ENCODE results near the gene TNFRSF25. TPM values are rescaled to one million over a fixed set of nuclear protein-coding genes. Genes with fewer than 3 reads are reported as not detected.
A peak's percentile ranks its signal among the peaks of the same experiment; 100 is the strongest.
"Not testable (repeated sequence)": the region's sequence is repeated elsewhere in the genome, so short reads cannot be mapped to it uniquely, and the experiment has no call there.

TNFRSF25 gene
- total RNA-seq, 2 donors from 2014 or later, result 33.1 to 87.1 TPM

DNA sequence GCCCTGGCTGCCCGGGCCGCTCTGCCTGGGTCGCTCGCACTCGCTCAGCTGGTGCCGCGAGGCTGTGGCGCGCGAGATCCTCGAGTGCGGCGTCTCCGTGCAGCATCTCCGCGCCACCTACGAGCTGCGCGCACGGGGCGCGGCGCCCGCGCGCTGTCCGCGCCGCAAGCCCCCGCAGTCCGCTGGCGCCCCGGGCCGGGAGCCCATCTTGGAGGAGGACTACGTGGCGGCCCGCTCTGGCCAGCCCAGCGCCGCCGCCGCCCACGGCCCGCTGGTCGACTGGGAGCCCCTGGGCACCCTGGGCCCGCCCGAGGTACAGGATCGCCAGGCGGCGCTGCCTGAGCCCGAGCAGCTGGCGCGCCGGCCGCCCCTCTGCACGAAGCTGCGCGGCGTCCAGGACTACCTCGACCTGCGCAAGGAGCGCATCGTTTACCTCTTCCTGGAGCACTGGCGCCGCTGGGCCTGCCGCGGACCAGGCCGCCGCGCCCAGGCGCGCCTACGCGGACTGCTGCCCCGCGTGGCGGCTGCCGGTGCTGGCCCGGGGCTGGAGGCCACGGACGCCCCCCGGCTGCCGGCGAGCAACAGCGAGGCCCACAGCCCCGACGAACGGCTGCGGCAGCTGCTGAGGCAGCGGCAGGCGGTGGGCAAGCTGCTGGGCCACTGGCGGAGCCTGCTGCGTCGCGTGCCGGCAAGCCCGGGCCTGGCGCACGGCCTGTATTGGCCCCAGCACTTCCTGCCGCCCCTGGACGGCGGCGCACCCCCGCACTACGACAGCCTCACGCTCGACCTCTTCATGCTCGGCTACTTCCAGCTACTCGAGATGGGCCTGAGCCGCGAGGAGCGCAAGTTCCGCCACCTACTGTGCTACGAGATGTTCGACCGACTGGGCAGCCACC lies 10.9 kb downstream of the TNFRSF25 start:
- H3K27me3 ChIP-seq, result peaks cover 5% of the 10 kb centered on the region
- no peak overlapping the region for H3K4me3 ChIP-seq
- DNase-seq, result no peak

DNA sequence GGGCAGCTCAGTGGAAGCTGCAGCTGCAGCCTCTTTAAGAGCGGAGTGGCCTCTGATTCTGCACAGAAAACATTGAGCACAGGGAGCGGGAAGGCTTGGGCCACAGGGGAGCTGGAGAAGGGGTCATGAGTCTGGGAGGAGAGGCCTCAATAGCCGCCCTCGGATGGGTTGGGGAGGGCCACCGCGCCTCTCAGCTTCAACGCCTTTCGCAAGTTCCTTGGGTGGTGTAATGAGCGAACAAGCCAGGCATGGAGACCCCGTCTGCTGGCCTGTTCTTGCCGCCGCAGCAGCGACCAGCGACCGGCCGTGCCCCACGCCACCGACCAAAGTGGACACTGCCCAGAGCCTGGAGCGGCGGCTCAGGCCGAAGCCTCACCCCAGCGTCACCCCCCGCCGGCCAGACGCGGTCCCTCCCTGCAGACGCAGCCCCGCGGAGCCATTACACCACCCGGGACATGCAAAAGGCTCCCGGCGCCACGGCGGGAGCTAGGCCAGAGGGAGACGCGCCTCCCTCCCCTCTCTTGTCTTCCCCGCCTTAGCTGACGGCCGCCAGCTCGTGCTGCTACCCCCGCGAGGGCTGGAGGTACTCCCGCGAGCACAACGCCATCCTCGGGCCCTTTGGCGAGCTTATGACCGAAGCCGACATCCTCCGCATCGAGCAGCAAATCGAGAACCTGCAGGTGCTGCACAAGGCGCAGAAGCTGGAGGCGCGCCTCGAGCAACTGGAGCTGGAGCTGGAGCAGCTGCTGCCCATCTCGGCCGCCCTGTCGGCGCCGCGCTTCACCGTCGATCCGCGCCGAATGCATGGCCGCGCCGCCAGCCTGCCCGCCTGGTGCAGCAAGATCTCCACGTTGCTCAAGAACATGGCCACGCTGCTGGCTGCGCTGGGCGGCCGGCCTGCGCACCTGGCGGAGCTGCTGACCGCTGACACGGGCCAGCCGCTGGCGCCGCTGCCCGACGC lies 11.8 kb downstream of the TNFRSF25 start:
- H3K9ac ChIP-seq (ENCODE audit: low read depth in 2 of 2, low read length in 2 of 2); H3K4me1 ChIP-seq; H3K27ac ChIP-seq; intact Hi-C loops (cut with DNase I); H3K36me3 ChIP-seq; H3K9me3 ChIP-seq; DNase-seq; H3K4me3 ChIP-seq; H3K27me3 ChIP-seq: not testable (repeated sequence)

More for the DNA sequence above, 10.9 kb downstream of the TNFRSF25 start:
- no peaks in the 10 kb centered on the region for H3K36me3 ChIP-seq
- H3K9ac ChIP-seq (ENCODE audit: low read depth in 2 of 2, low read length in 2 of 2), result no peak overlapping the region
- intact Hi-C loops (cut with DNase I), result no loop called here
- H3K9me3 ChIP-seq, result no peaks in the 10 kb centered on the region
- H3K27ac ChIP-seq, result no peak overlapping the region
- H3K4me1 ChIP-seq, result peaks cover under 1% of the 10 kb centered on the region
- TF ChIP-seq, protein P1, sequence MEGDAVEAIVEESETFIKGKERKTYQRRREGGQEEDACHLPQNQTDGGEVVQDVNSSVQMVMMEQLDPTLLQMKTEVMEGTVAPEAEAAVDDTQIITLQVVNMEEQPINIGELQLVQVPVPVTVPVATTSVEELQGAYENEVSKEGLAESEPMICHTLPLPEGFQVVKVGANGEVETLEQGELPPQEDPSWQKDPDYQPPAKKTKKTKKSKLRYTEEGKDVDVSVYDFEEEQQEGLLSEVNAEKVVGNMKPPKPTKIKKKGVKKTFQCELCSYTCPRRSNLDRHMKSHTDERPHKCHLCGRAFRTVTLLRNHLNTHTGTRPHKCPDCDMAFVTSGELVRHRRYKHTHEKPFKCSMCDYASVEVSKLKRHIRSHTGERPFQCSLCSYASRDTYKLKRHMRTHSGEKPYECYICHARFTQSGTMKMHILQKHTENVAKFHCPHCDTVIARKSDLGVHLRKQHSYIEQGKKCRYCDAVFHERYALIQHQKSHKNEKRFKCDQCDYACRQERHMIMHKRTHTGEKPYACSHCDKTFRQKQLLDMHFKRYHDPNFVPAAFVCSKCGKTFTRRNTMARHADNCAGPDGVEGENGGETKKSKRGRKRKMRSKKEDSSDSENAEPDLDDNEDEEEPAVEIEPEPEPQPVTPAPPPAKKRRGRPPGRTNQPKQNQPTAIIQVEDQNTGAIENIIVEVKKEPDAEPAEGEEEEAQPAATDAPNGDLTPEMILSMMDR (IDR thresholded peaks at IDR 0.05), result no peak

- intact Hi-C loops (cut with DNase I), result no loop called here
Measured at GRCh38 chr1:6450943-6451373, 15.0 kb downstream of the TNFRSF25 start.

GRCh38 chr1:6450486-6450885 lies 15.5 kb downstream of the TNFRSF25 start:
- H3K9ac ChIP-seq (ENCODE audit: low read depth in 2 of 2, low read length in 2 of 2); H3K4me1 ChIP-seq; H3K9me3 ChIP-seq; H3K36me3 ChIP-seq; DNase-seq; intact Hi-C loops (cut with DNase I); H3K4me3 ChIP-seq: not testable (repeated sequence)
- H3K27me3 ChIP-seq, result peaks cover 25% of the 10 kb centered on the region
- H3K27ac ChIP-seq, result peak overlapping the region; percentile 70

More at GRCh38 chr1:6450943-6451373, 15.0 kb downstream of the TNFRSF25 start:
- Histone ChIP-seq H3K27ac (peak overlapping the region; percentile 70), H3K36me3 (no peaks in the 10 kb centered on the region), H3K4me1 (peaks cover 9% of the 10 kb centered on the region), H3K9me3 (no peaks in the 10 kb centered on the region), H3K9ac (ENCODE audit: low read depth in 2 of 2, low read length in 2 of 2) (no peak overlapping the region), H3K4me3 (peak overlapping the region; percentile 13), H3K27me3 (peaks cover 25% of the 10 kb centered on the region)
- TF ChIP-seq, protein P1 (IDR thresholded peaks at IDR 0.05), result no peak
- peak; percentile 93 for DNase-seq

DNA sequence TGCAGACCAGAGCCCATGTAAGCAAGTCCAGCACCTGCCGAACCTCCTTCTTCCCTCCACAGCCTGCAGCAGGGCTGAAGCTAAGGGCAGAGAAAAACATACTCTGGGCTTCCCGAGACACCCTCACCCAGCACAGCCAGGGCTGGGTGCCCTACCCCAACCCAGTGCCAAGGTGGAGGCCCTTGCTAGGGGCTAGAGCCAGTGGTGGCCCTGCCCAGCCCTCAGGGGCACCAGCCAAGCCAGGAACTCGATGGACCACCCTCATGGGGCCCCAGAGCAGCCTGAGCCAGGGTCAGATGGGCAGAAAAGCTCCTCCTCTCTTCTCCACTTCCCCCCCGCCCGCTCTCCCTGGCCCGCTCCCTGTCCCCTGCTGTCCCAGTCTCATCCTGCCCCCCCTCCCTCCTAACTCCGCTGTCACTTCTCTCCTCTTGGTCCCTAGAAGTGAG lies 15.9 kb downstream of the TNFRSF25 start:
- TF ChIP-seq, protein P1 (IDR thresholded peaks at IDR 0.05), result no peak
- Histone ChIP-seq H3K9ac (ENCODE audit: low read depth in 2 of 2, low read length in 2 of 2) (peak overlapping the region in 1 of 2 donors; percentile 55), H3K36me3 (no peaks in the 10 kb centered on the region), H3K4me1 (peaks cover 9% of the 10 kb centered on the region), H3K9me3 (no peaks in the 10 kb centered on the region), H3K27me3 (peaks cover 25% of the 10 kb centered on the region), H3K4me3 (no peak overlapping the region), H3K27ac (peak overlapping the region; percentile 70)
- DNase-seq, result no peak
- intact Hi-C loops (cut with DNase I), result no loop called here
